Mammary epithelial cell (primary cell): ENCODE data around the gene GFOD1.

Source experiments
- EZH2 ChIP-seq: IDR thresholded peaks from 2 replicates; pipeline ENCODE4 v1.6.1; 2012; ENCODE audit warnings: low read length, inconsistent platforms, borderline replicate concordance
- TF ChIP-seq, protein P1 (sequence below), 2 donors: IDR thresholded peaks in 1 of 2; conservative IDR thresholded peaks in 1 of 2; 2 replicates each; pipeline ENCODE4 v1.5.1; 2011 to 2012; ENCODE audit warnings: inconsistent platforms in 2 of 2, low read length in 2 of 2, mild to moderate bottlenecking in 2 of 2, control low read depth in 1 of 2, low read depth in 1 of 2; ENCODE audit not compliant: insufficient read depth in 1 of 2; ENCODE audit errors: extremely low read depth in 1 of 2

DNA sequence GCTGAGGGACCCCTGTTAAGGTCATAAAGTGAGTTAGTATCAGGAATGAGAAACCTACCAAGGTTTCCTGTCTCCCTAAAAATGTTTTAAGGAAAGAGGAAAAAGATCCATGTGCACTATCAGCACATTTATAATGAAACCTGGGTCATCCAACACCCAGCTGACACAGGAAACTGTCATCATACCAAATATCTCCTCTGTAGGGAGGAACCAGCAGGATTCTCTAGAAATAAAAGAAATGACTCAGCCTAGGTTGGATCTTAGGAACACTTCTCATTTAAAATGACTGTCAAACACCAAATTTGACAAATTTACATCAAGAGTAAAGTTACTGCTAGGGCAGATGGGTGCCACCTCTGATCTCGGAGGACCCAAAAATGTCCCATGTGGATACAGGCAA is 21.7 kb downstream of the GFOD1 start:
- TF ChIP-seq, protein P1, sequence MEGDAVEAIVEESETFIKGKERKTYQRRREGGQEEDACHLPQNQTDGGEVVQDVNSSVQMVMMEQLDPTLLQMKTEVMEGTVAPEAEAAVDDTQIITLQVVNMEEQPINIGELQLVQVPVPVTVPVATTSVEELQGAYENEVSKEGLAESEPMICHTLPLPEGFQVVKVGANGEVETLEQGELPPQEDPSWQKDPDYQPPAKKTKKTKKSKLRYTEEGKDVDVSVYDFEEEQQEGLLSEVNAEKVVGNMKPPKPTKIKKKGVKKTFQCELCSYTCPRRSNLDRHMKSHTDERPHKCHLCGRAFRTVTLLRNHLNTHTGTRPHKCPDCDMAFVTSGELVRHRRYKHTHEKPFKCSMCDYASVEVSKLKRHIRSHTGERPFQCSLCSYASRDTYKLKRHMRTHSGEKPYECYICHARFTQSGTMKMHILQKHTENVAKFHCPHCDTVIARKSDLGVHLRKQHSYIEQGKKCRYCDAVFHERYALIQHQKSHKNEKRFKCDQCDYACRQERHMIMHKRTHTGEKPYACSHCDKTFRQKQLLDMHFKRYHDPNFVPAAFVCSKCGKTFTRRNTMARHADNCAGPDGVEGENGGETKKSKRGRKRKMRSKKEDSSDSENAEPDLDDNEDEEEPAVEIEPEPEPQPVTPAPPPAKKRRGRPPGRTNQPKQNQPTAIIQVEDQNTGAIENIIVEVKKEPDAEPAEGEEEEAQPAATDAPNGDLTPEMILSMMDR (conservative IDR thresholded peaks at IDR 0.05 in 1 of 2, IDR thresholded peaks at IDR 0.05 in 1 of 2; ENCODE audit: extremely low read depth in 1 of 2, insufficient read depth in 1 of 2, low read depth in 1 of 2, low read length in 2 of 2), result no peak
- no peak for TF ChIP-seq EZH2
